Measurements from ENCODE around the gene ARHGAP10.

The ARHGAP10 gene

DNA sequence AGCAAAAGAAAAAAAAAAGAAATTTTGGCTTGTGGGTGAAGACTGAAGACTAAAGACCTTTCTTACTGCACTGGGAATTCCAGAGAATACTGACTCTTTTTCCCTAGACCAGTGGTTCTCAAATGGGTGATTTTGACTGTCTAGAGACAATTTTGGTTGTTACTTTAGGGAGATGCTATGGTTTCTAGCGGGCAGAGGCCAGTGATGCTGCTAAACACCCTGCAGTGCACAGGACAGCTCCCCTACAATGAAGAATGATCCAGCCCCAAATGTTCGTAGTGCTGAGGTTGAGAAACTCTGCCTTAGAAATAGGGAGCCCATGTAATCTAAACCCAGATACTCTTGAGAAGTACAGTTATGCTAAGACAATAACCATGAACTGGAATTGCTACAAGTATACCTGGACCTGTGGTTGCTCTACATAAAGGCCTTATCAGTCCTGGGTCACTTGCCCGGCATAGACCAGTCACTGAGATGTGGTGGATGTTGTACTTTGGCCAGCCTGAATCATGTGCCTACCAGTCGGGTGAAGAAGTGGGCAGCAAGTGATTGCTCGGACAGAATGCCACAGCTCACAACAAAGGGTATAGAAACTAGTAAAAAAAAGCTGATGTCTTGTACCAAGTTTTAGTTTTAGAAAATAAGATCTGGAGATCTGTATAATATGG is 16.0 kb downstream of the ARHGAP10 start:
- Histone ChIP-seq H3F3A (ENCODE audit: insufficient read depth, low read length) (no peaks in the 10 kb centered on the region), H3K9me3 (replicated peaks; ENCODE audit: insufficient read depth, low read length) (no peaks in the 10 kb centered on the region), H3K4me3 (ENCODE audit: low read length) (no peak overlapping the region), H2AFZ (ENCODE audit: low read length) (no peak overlapping the region), H3K27me3 (replicated peaks; ENCODE audit: insufficient read depth, low read length) (no peaks in the 10 kb centered on the region), H4K20me1 (ENCODE audit: insufficient read depth, low read length) (peaks cover 9% of the 10 kb centered on the region; the same call in 1 of the 2 replicates), H3K27ac (ENCODE audit: low read length) (no peak overlapping the region), H3K9me2 (replicated peaks; ENCODE audit: insufficient read depth, low read length) (no peaks in the 10 kb centered on the region), H3K36me3 (replicated peaks; ENCODE audit: insufficient read depth, low read length) (no peaks in the 10 kb centered on the region), H3K9ac (ENCODE audit: low read length) (no peak overlapping the region), H3K4me2 (ENCODE audit: low read depth, low read length) (no peak overlapping the region), H3K4me1 (ENCODE audit: low read length) (no peaks in the 10 kb centered on the region), H3K79me2 (ENCODE audit: low read length) (peaks cover 98% of the 10 kb centered on the region)
- TF ChIP-seq, protein P1, sequence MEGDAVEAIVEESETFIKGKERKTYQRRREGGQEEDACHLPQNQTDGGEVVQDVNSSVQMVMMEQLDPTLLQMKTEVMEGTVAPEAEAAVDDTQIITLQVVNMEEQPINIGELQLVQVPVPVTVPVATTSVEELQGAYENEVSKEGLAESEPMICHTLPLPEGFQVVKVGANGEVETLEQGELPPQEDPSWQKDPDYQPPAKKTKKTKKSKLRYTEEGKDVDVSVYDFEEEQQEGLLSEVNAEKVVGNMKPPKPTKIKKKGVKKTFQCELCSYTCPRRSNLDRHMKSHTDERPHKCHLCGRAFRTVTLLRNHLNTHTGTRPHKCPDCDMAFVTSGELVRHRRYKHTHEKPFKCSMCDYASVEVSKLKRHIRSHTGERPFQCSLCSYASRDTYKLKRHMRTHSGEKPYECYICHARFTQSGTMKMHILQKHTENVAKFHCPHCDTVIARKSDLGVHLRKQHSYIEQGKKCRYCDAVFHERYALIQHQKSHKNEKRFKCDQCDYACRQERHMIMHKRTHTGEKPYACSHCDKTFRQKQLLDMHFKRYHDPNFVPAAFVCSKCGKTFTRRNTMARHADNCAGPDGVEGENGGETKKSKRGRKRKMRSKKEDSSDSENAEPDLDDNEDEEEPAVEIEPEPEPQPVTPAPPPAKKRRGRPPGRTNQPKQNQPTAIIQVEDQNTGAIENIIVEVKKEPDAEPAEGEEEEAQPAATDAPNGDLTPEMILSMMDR (IDR thresholded peaks at IDR 0.05; ENCODE audit: low read length): no peak
- DNase-seq: no peak

DNA sequence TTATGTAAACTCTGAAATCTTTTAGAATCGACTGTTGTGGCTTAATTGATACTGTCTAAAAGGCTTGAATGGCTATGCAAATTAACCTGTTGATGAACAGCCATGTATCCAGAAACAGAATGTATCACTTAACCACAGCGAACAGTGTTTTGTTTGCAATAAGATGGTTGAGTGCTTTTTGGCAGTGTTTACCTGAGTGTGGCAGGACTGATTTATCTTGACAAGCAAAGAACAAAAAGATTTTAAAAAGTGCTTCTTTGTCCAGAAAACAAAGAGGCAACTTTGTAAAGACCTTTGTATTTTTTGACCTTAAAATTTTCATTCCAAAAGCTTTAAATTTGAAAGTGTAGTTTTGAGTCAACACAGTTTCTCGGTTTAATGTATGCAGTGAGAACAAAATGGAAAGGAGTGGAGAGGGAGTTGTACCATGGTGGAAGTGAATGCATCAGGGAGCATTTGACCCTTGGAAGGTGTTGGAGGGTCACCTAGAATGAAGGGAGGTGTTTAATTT is 18.0 kb downstream of the ARHGAP10 start:
- no peak overlapping the region for H2AFZ ChIP-seq (ENCODE audit: low read length)
- no peaks in the 10 kb centered on the region for H3K9me2 ChIP-seq (replicated peaks; ENCODE audit: insufficient read depth, low read length)
- TF ChIP-seq EZH2phosphoT487 (IDR thresholded peaks at IDR 0.05; ENCODE audit: low read length) (no peak), EZH2 (optimal IDR thresholded peaks at IDR 0.05; ENCODE audit: low read depth, low read length) (no peak)
- TF ChIP-seq, protein P1 (IDR thresholded peaks at IDR 0.05; ENCODE audit: low read length): no peak
- H3K79me2 ChIP-seq (ENCODE audit: low read length): peaks cover 98% of the 10 kb centered on the region
- H3F3A ChIP-seq (ENCODE audit: insufficient read depth, low read length): no peaks in the 10 kb centered on the region
- H3K36me3 ChIP-seq (replicated peaks; ENCODE audit: insufficient read depth, low read length): no peaks in the 10 kb centered on the region
- H3K4me2 ChIP-seq (ENCODE audit: low read depth, low read length): no peak overlapping the region
- H3K9me3 ChIP-seq (replicated peaks; ENCODE audit: insufficient read depth, low read length): no peaks in the 10 kb centered on the region
- H4K20me1 ChIP-seq (ENCODE audit: insufficient read depth, low read length): peaks cover 9% of the 10 kb centered on the region; the same call in 1 of the 2 replicates
- no peak for DNase-seq
- no peak overlapping the region for H3K4me3 ChIP-seq (ENCODE audit: low read length)
- H3K27ac ChIP-seq (ENCODE audit: low read length): no peak overlapping the region
- no peaks in the 10 kb centered on the region for H3K27me3 ChIP-seq (replicated peaks; ENCODE audit: insufficient read depth, low read length)
- H3K9ac ChIP-seq (ENCODE audit: low read length): no peak overlapping the region
- H3K4me1 ChIP-seq (ENCODE audit: low read length): no peaks in the 10 kb centered on the region

DNA sequence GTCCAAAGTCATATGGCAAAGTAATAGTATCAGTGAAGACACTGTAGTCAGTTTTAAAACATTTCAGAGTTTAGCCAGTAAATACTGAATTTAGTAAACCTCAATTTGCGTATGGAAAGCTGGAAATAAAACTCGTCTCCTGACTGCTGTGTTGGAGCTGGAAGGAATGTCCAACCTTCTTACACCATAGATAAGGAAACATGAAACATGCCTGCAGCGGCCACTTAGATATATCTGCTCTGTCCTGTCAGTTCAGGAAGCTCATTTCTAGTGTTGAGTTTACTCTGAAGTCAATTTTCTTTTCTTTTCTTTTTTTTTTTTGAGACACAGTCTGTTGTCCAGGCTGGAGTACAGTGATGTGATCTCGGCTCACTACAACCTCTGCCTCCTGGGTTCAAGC is 21.2 kb downstream of the ARHGAP10 start:
- H2AFZ ChIP-seq (ENCODE audit: low read length): no peak overlapping the region
- H3F3A ChIP-seq (ENCODE audit: insufficient read depth, low read length): no peaks in the 10 kb centered on the region
- no peaks in the 10 kb centered on the region for H3K9me3 ChIP-seq (replicated peaks; ENCODE audit: insufficient read depth, low read length)
- H3K27me3 ChIP-seq (replicated peaks; ENCODE audit: insufficient read depth, low read length): no peaks in the 10 kb centered on the region
- no peak for DNase-seq
- H3K27ac ChIP-seq (ENCODE audit: low read length): no peak overlapping the region
- H3K9ac ChIP-seq (ENCODE audit: low read length): no peak overlapping the region
- TF ChIP-seq EZH2phosphoT487 (IDR thresholded peaks at IDR 0.05; ENCODE audit: low read length) (no peak), EZH2 (optimal IDR thresholded peaks at IDR 0.05; ENCODE audit: low read depth, low read length) (no peak)
- TF ChIP-seq, protein P1 (IDR thresholded peaks at IDR 0.05; ENCODE audit: low read length): no peak
- H3K36me3 ChIP-seq (replicated peaks; ENCODE audit: insufficient read depth, low read length): no peaks in the 10 kb centered on the region
- H3K79me2 ChIP-seq (ENCODE audit: low read length): peaks cover 100% of the 10 kb centered on the region
- no peaks in the 10 kb centered on the region for H3K4me1 ChIP-seq (ENCODE audit: low read length)
- peaks cover 7% of the 10 kb centered on the region; the same call in 1 of the 2 replicates for H4K20me1 ChIP-seq (ENCODE audit: insufficient read depth, low read length)
- no peak overlapping the region for H3K4me3 ChIP-seq (ENCODE audit: low read length)
- no peak overlapping the region for H3K4me2 ChIP-seq (ENCODE audit: low read depth, low read length)
- H3K9me2 ChIP-seq (replicated peaks; ENCODE audit: insufficient read depth, low read length): no peaks in the 10 kb centered on the region

All from MM.1S (cell line).